GM18519 (cell line): Measurements from ENCODE around the gene CRAT.
"Not testable (repeated sequence)": the region's sequence is repeated elsewhere in the genome, so short reads cannot be mapped to it uniquely, and the experiment has no call there.

Source experiments
- ATAC-seq: cut with Tn5 transposase; IDR thresholded peaks from one replicate; pipeline ENCODE4 v1.9.1; 2021; ENCODE audit warnings: mild to moderate bottlenecking, moderate library complexity; ENCODE audit not compliant: unreplicated experiment, low FRiP score

CRAT gene

DNA sequence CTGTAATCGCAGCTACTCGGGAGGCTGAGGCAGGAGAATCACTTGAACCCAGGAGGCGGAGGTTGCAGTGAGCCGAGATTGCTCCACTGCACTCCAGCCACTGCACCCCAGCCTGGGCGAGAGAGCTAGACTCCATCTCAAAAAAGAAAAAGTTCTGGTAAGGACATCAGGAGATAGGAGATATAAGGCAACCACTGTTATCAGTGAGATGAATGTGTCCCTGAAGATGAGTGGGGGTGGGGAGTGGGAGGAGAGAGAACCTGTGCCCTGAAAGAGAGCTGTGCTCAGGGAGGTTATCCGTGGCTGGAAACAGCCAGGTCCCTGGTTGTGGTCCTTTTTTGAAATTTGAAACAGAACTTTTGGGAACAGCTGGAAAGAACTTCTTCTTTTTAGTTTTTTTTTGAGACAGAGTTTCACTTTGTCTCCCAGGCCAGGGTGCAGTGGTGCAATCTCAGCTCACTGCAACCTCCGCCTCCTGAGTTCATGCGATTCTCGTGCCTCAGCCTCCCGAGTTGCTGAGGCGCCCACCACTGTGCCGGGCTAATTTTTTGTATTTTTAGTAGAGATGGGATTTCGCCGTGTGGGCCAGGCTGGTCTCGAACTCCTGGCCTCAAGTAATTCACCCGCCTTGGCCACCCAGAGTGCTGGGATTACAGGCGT is 3.2 kb upstream of the CRAT start:
- ATAC-seq = no peak

DNA sequence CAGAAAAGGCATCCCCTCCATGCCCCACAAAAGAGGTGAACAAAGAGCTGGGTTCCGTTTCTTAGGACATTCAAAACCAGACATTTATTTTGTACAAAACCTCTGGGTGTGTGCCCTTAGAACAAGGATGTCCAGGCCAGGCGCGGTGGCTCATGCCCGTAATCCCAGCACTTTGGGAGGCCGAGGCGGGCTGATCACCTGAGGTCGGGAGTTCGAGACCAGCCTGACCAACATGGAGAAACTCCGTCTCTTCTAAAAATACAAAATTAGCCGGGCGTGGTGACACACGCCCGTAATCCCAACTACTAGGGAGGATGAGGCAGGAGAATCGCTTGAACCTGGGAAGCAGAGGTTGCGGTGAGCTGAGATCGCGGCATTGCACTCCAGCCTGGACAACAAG is 1.9 kb upstream of the CRAT start:
- not testable (repeated sequence) for ATAC-seq

DNA sequence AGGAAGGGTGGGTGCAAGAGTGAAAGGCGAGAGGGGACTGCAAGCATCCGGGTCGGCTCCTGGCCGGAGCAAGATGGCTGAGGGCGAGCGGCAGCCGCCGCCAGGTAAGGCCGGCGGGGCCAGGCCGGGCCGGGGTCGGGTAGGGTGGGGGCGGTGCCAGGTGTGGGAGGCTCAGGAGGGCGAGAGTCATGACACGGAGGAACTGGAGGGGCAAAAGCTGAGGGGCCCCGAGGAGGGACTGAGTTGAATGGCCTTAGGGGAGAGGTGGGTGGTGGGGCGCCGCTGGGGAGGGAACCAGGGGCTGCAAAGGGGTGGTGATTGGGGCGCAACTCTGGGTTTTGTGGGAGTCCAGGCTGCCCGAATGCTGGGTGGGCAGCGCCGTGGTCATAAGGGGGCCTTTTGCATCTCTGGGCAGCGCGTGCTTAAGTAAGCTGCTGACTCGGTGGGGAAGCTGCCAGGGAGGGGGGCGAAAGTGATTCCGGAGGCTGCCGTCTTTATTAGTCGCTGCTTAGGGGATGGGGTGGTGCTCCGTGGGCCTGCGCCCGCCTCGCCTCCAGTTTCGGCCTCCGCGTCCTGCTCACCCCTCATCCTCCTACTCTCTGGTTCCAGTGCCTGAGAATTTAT is 1.0 kb upstream of the CRAT start:
- no peak for ATAC-seq

DNA sequence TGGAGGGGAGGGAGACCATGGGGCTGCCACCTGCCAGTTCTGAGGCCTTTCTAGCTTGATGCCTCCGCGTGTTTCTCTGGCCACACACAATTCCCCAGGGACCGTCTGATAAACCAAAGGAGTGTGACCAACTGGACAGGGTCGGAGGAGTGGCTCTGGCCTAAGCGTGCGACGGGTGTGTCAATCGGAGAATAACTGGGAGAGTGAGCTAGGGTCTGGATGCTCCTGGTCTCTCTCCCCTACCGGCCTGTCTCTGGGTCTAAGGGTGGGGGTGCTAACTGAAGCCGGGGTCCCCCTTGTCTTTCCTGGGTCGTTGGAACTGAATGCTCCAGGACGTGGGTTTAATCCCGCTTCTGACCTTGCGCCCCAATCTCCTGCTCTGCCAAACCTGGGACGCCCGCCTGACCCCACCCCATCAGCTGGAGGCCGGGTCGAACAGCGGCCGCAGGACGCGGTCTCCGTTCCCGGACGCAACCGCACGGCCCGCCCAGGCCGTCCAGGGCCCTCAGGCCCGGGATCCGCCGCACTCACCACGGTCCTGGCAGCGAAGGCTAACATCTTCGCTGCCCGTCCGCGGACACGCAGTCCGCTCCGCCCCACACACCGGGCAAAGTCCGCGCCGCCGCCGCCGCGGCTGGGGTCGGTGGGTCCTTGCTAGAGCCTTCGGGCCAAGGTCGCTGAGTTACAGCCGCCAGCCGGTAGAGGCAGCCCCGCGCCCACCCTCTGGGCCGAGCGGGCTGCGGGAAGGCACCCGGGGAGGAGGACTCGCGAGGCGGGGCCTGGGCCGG is 447 bp downstream of the CRAT start:
- ATAC-seq = peak; percentile 16

DNA sequence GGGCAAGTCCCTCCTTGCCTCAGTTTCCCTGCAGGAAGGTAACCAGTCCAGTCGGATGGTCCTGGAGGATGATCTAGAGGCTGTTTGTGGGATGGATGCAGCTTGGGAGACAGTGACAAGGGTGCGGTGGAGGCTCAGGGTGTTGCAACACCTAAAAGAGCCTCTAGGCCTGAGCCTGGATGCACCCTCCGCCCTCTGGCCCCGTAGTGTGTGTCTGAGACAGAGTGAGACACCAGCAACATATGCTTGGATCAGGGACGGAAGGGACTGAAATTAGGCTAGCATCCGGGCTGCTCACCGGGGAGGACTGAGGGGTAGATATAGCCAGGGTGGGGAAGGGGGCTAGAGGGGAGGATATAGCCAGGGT is 1.1 kb downstream of the CRAT start:
- ATAC-seq = no peak

DNA sequence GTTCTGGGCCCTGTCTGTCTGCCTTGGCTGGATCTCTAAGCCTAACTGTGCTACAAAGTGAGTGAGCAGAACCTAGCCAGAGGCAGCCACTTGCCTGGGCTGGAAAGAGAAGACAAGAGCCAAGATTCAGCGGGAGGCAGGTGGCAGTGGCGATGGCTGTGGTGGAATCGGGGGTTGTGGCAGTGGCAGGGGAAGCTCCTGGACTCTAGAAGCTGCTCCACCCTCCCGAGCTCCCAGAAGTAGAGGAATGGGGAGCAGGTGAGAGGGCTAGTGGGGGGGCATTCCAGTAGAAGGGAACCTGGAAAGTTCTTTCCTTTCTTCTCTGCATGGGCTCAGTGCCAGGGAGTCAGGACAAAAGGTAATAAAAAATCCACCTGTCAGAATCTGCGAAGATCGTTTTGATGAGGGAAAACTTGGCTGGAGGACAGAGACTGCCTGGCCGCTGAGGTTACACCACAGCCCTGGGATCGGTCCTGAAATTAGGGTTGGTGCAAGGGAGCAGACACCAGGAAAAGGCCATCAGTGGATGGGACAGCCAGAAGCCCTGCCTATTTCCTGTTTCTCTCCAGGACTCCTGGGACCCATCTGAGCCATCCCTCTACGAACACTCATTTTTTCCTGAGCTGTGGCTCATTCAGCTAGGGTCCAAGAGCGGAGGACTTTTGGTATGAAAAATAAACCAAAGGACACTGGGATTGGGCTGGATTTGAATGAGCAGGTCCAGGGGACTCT is 1.6 kb downstream of the CRAT start:
- ATAC-seq = no peak

DNA sequence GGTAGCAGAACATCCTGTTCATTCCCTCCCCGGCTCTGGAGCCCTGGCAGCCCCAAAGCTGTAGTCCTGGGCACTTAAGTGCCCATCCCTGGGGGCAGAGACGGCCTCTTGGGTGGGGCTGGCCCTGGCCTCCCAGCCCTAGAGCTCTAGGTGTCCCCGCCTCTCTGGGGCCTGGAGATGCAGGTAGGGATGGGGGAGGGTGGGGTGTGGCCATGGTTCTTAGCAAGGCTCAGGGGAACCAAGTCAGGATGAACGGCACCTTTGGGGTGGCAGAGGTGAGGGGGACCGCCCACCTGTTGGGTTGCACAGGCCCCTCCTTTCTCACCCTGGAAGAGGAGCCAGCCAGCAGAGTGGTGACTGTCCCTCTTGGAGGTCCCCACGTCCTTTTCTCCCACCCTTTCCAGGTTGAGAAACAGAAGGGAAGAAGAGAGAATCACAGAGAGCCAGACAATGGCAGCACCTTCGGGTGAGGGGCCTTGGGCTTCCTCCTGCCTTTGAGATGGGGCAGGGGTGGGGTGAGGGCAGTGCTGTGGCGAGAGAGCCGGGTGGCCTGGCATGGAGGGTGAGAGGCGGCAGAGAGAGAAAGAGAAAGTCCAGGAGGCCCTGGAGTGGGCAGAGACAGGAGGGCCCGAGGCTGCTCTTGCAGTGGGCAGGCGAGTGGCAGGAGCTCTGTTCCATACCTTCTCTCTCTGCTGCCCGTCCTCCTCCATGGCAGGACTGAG is 2.3 kb downstream of the CRAT start:
- no peak for ATAC-seq

DNA sequence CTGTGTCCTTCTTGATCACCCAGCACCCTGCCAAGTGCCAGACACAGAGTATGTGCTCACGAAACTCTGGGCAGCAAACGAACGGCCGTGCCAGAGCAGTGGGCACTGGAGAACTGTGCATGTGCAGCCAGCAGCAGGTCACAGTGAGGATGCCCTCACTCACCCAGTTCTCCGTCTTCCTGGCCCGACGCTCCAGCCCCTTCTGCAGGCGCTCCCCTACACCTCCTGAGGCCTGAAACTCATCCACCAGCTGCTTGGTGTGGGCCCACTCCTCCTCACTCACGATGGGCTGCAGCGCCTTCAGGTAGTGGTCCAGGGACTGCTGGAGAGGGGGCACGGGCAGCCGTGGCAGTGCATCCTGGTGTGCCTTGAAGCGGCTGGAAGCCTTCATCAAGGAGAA is 2.9 kb downstream of the CRAT start:
- no peak for ATAC-seq

DNA sequence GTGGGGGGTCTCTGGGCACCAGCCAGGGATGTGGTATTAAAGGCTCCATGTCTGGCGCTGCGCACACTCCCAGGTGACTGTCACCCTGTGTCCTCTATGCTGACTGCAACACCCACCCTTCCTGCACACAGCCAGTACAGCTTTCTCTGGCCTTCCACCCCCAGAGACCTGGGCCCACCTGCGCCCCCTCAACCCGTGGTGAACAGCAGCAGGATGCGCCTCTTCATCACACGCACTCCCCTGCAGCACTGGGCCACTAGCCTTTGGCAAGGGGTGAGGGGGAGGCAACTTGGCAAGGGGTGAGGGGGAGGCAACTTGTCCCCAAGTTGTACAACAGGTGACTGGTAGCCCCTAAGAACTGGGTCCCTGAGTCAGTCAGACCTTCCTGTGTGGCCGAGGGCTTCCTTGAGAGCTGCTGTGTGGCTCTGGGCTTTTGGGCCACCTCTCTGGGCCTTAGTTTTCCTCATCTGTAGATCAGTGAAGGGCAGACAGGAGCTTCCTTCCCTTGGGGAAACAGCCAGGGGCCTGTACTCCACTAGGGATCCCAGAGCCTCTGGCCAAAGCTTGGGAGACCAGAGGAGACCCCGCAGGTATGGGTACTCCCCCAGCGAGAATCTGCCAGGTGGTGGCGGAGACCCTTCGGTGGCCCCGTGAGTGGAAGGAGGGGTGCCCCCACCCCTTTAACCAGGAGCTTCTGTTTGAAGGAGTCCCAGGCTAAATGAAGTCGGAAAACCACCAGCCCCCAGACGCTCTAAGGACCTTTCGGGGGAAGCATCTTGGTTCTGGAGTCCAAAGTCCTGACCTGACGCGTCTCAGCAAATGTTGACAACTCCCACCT is 4.5 kb downstream of the CRAT start:
- ATAC-seq = no peak

DNA sequence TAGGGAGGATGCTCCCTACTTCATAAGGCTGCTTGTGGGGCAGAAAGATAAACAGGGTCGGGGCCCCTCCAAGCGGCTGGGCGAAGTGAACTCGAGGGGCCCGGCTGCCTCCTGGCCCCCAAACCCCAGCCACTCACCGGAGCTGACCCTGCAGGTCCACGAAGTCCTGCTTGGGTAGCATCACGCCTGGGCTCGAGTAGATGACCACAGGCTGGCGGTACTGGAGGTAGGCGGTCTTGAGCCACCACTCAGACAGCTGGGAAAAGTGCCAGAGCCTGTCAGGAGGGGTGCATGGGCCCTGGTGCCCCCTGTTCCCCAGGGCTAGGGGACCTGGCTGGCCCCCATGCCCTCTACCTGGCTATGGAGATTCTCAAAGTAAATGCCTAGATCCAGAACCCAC is 6.5 kb downstream of the CRAT start:
- no peak for ATAC-seq

DNA sequence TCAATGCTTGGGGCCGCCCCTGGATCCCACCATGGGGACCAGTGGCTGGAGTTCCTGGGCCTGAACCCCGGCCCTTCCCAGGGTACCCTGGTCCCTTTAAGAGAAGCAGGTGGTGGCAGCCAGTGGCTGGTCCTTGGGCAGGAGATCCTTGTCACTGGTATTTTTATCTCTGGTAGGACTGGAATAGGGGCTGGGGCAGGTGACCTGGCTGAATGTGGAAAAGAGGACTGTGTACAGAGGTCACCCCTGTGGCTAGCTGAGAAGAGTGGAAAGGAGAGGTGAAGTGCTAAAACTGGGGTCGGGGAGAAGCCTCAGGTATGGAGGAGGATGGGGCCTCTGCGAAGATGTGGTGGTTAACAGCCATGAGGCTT is 7.0 kb downstream of the CRAT start:
- no peak for ATAC-seq

DNA sequence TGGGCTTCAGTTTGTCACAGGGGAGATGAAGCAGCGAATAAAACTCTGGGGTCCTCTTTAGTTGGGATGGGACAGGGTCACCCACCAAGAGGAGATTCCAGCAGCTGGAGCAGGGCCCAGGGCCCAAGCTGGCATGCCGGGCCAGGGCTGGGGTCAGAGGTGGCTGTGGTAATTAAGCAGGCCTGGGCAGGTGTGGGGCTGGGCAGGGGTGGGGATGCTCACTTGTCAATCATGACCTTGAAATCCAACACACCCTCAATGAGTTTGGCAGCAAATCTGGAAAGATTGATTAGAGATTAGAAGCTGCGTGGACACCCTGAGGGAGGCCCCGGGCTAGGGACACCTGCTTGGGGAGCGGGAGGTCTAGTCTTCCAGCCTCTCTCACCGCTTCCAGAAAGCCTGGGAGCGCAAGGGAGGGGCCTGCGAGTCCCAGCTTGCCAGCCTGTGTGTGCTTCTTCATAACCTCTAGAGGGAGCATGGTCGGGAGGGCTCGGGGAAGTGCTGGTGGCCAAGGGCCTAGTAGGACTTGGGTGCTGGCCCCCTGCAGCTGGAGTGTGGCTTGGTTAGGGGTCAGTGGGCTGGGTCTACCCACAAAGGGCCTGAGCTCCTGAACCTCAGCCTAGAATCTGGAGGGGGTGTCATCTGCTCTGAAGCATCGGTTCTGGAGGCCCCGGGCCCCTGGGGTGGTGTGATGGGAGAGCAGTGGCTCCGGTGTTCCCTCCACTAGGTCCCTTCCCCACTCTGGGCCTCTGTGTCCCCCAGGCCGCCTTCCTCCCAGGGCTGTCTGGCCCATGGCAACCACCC is 7.6 kb downstream of the CRAT start:
- no peak for ATAC-seq

DNA sequence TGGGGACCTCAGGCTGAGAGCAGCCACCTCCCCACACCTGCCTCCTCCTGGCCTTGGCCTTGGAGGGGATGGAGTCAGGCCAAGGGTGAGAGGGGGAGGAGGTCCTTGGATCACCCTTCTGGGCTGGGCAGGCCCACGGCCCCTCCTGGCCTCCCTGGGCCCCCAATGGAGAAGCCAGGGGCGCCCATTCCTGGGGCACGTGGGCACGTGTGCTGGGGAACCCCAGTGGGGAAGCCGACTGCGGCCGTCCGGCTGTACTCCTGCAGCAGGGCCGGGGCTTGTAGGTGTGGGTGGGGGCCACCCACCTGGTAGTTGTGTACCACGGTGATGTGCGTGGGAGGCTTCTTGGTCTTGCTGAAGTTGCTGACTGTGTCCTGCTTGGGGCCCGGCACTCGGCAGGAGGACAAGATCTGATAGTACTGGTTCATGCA is 8.5 kb downstream of the CRAT start:
- ATAC-seq = no peak

DNA sequence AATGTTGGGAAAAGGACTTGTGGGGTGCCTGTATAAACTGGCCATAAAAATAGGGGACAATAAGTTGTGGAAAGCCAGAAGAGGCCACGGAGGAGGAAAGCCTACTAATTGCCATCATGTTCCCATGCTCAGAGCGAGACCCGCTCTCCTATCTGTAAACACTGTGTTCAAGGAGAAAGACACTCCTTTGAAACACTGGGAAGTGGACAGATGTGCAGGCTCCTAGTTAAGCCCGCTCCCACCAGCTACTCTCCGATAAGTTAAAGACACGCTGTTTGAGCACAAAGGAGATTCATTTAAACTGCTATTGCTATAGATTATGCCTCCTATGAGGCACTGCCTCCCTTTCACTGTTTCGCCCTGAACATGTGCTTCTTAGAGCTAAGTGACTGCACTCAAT is 9.3 kb downstream of the CRAT start:
- ATAC-seq = no peak

DNA sequence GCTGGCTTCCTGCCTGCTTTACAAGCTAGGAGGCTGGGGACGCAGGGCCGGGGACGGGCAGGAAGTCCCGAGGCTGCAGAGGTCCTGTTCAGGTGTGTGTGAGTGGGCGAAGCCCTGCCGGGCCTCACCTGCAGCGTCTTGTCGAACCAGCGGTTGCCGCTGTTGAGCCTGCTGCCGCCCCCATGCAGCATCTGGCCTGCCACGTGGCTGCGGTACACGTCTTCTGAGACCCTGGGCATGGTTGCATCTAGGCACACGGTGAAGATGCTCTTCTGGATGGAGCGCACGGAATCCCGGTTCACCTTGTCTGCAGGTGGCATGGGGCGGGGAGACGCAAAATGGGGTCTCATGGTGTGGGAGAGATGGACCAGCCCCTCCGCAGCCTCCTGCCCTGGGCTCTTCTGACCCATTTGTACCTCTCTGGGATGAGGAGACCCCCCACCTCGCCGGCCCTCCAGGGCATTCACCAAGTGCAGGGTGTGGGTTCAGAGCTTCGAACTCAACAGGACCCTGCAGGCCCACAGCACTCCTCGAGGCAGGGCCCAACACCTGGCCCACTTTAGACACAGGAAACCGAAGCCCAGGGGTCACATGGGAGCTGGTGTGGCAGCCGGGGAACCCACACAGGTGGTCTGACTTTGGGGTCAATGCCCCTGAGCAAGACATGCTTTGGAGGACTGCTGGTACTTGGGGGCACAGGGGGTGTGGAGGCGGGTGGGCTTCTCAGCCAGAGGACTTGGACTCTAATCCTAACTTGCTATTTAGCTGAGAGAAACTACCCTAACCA is 10.0 kb downstream of the CRAT start:
- no peak for ATAC-seq

DNA sequence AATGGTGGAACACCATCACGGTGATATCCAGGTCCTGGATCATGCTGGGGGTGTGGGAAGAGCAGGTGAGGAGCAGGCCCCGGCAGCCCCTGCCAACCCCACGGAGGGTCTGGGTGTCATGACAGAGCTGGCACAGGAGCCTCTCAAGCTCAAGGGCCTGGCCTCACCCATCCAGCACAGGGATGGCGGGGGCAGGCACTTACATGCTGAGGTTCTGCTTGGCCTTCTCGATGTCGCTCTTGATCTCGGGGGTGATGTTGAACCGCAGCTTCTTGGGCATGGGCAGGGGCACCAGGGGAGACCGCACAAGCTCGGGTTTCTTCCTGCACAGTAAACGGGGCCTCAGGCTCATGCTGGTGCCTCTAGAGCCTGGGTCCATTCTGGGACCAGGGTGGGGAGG is 12.3 kb downstream of the CRAT start:
- no peak for ATAC-seq

DNA sequence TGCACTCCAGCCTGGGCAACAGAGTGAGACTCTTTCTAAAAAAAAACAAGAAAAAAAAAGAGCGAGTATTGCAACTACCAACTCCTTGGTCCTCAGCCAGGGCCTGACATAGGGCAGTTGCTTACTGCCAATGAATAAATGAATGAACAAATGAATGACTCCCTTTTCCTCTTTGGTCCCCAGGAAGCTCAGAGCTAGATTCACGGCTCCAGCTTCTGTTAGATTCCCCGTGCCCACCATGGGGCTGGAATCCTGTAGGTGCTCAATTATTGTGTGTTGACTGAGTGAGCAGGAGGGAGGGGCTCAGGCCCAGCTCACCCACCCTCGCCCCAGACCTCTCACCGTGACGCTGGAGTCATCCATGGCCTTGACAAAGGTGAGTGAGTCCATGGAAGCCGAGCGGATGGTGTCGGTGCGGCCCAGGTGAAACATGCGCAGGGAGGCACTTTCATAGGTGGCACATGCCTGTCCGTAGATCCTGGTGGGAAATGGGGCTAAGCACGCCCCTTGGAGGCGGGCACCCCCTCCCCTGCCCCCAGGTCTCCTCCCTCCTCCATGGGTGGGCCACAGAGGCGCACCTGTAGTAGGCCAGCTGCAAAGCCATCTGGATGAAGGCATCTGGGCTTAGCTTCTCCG is 12.8 kb downstream of the CRAT start:
- no peak for ATAC-seq

DNA sequence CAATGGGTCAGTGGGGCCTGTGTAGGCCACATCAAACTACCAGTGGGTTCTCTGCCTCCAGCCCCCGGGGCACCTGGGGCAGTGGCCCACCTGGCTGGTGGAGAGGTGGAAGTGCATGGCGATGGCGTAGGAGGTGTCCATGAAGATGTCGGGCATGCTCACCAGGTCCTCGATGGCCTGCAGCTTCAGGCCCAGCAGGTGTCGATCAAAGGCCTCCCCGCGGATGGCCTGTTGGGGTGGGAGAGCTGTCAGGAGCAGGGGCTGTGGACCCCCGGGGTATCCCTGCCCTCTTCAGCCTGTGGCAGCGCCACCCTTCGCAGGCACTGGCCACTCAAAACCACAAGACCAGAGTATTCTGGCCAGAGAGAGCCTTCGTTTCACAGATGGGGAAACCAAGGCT is 14.7 kb downstream of the CRAT start:
- no peak for ATAC-seq
